Smooth muscle cell (in vitro differentiated cells): ENCODE measurements around the gene TESPA1. TPM values are rescaled to one million over a fixed set of nuclear protein-coding genes. Genes with fewer than 3 reads are reported as not detected.

Experiments
- DNase-seq: peaks from one replicate; lab custom pipeline; 2025; ENCODE audit not compliant: unreplicated experiment; lab: John Stamatoyannopoulos, UW
- H2AFZ ChIP-seq: fragments of 200-600 bp; sonication (generic); 2 replicates; pipeline ENCODE4 v1.6.0; 2016; ENCODE audit warnings: antibody characterized with exemption, low read depth, mild to moderate bottlenecking
- H3F3A ChIP-seq: fragments of 200-600 bp; sonication (generic); 2 replicates; pipeline ENCODE4 v1.6.0; 2017; ENCODE audit warnings: antibody characterized with exemption, low read depth
- H3K27ac ChIP-seq: fragments of 200-600 bp; sonication (generic); 2 replicates; pipeline ENCODE4 v1.5.1; 2016; ENCODE audit warnings: low read depth, mild to moderate bottlenecking
- H3K27me3 ChIP-seq: fragments of 200-600 bp; sonication (generic); 2 replicates; pipeline ENCODE4 v1.6.1; 2016; ENCODE audit warnings: low read depth, mild to moderate bottlenecking
- H3K36me3 ChIP-seq: fragments of 200-600 bp; sonication (generic); 2 replicates; pipeline ENCODE4 v1.5.1; 2016; ENCODE audit warnings: low read depth
- H3K4me1 ChIP-seq: fragments of 200-600 bp; sonication (generic); 2 replicates; pipeline ENCODE4 v1.5.1; 2016; ENCODE audit warnings: low read depth
- H3K4me2 ChIP-seq: fragments of 200-600 bp; sonication (generic); 2 replicates; pipeline ENCODE4 v1.6.0; 2016; ENCODE audit warnings: mild to moderate bottlenecking
- H3K4me3 ChIP-seq: fragments of 200-600 bp; sonication (generic); 2 replicates; pipeline ENCODE4 v1.5.1; 2016; ENCODE audit warnings: mild to moderate bottlenecking
- H3K79me2 ChIP-seq: fragments of 200-600 bp; sonication (generic); 2 replicates; pipeline ENCODE4 v1.6.0; 2016; ENCODE audit warnings: low read depth, mild to moderate bottlenecking
- H3K9ac ChIP-seq: fragments of 200-600 bp; sonication (generic); 2 replicates; pipeline ENCODE4 v1.6.0; 2016; ENCODE audit warnings: low read depth
- H3K9me3 ChIP-seq: fragments of 200-600 bp; sonication (generic); replicated peaks from 2 replicates; pipeline ENCODE4 v1.5.1; 2016; ENCODE audit warnings: low read depth
- H4K20me1 ChIP-seq: fragments of 200-600 bp; sonication (generic); 2 replicates; pipeline ENCODE4 v1.6.0; 2016; ENCODE audit warnings: low read depth
- WGBS: methylation state at CpG from one replicate; pipeline ENCODE4 v1.1.7; 2016; ENCODE audit warnings: low lambda C conversion rate; 5-methylcytosine and 5-hydroxymethylcytosine counted together
- polyA plus RNA-seq: library from polyadenylated mRNA; unstranded; fragments of >200 nt; fragmentation: Nextera tagmentation; extraction: Ambion mirVana; gene quantifications from 2 replicates; pipeline ENCODE4 v1.2.1, GENCODE V29; 2016
- total RNA-seq: library from RNA; depleted of rRNA; stranded (reverse); fragments of >200 nt; gene quantifications from 2 replicates; pipeline ENCODE4 v1.2.3, GENCODE V29; 2014
- TF ChIP-seq, protein P1 (sequence below): fragments of 200-600 bp; sonication (generic); IDR thresholded peaks from 2 replicates; pipeline ENCODE4 v1.5.1; 2017; ENCODE audit warnings: borderline replicate concordance, mild to moderate bottlenecking, antibody characterized with exemption; ENCODE audit not compliant: insufficient read depth, poor library complexity, severe bottlenecking

Gene TESPA1
- total RNA-seq = not detected in 2 replicates
- polyA plus RNA-seq = not detected in 2 replicates

DNA sequence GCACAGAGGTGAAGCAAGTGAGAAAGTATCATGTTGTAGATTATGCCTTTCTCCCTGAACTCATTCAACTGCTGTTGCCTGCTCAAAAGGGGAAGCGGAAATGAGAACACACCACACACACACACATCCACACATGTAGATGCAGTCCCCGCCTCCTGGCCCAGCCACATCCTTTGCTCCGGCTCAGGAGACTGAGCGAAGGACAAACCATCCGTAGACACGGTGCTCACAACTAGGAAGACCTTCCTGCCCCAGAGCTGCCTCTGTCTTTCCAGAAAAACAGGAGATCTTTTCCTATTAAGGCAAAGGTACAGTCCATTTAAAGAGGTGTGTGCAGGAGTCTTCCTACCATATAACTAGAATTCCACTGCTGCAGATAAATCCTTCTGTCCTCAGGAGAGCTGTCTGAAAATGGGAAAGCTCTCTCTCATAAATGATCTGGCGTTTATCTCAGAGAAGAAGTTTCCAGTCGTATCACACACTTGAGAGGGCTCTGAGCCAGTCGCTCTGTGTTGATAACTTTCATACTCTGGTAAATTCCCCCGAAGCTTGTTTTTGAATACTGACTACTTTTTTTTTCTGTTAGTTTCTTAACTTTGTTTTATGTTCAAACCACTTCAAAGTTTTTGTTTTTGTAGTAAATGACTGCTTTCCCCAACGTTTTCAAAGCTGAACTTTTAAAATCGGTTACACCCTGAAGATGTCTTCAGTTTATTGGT is at the start of gene TESPA1:
TSS of gene TESPA1 (minus strand) at position 105 of the 719 bp plus-strand sequence. CDS start 10,200 bp downstream, outside the sequence.
- Histone ChIP-seq H3K27ac (no peak within 1 kb of the TSS), H3K9ac (no peak within 1 kb of the TSS), H3K79me2 (no peaks in the 10 kb centered on the region), H3K4me2 (no peak within 1 kb of the TSS), H2AFZ (no peak within 1 kb of the TSS), H3K36me3 (no peaks in the 10 kb centered on the region), H3K27me3 (no peaks in the 10 kb centered on the region), H3K4me3 (no peak within 1 kb of the TSS), H3F3A (no peaks in the 10 kb centered on the region), H3K9me3 (no peaks in the 10 kb centered on the region), H3K4me1 (no peaks in the 10 kb centered on the region), H4K20me1 (no peaks in the 10 kb centered on the region)
- DNase-seq = no peak
- TF ChIP-seq, protein P1, sequence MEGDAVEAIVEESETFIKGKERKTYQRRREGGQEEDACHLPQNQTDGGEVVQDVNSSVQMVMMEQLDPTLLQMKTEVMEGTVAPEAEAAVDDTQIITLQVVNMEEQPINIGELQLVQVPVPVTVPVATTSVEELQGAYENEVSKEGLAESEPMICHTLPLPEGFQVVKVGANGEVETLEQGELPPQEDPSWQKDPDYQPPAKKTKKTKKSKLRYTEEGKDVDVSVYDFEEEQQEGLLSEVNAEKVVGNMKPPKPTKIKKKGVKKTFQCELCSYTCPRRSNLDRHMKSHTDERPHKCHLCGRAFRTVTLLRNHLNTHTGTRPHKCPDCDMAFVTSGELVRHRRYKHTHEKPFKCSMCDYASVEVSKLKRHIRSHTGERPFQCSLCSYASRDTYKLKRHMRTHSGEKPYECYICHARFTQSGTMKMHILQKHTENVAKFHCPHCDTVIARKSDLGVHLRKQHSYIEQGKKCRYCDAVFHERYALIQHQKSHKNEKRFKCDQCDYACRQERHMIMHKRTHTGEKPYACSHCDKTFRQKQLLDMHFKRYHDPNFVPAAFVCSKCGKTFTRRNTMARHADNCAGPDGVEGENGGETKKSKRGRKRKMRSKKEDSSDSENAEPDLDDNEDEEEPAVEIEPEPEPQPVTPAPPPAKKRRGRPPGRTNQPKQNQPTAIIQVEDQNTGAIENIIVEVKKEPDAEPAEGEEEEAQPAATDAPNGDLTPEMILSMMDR = no peak
- 75% methylated on average over 12 of the region's 12 CpGs for WGBS

DNA sequence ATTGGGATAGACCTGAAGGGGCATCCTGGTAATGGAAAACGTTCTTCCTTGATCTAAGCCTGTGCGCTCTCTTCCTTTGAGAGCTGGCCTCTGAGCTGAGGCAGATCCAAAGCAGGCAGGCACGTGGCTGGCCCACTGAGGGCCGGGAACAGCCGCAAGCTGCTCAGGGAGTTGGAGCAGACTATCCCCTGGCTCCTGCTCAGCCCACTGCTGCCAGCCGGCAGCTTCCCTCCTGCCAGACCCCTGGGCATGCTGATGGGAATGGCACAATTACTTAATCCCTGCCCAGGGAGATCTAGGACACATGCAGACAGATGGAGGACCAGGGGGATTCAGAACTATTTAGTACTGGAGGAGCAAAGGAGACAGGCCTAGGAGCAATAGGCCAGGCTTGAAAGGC is 49.7 kb upstream of the TESPA1 start:
- Histone ChIP-seq H3K9ac (no peak overlapping the region), H3K4me3 (no peak overlapping the region), H3K36me3 (no peaks in the 10 kb centered on the region), H2AFZ (no peak overlapping the region), H3F3A (no peaks in the 10 kb centered on the region), H3K79me2 (no peaks in the 10 kb centered on the region), H3K27ac (no peak overlapping the region), H3K4me2 (no peak overlapping the region), H3K27me3 (peaks cover 12% of the 10 kb centered on the region), H4K20me1 (no peaks in the 10 kb centered on the region), H3K9me3 (no peaks in the 10 kb centered on the region), H3K4me1 (peaks cover 1% of the 10 kb centered on the region)
- TF ChIP-seq, protein P1 = no peak
- DNase-seq = no peak
- WGBS = 77% methylated on average over 6 of the region's 6 CpGs

DNA sequence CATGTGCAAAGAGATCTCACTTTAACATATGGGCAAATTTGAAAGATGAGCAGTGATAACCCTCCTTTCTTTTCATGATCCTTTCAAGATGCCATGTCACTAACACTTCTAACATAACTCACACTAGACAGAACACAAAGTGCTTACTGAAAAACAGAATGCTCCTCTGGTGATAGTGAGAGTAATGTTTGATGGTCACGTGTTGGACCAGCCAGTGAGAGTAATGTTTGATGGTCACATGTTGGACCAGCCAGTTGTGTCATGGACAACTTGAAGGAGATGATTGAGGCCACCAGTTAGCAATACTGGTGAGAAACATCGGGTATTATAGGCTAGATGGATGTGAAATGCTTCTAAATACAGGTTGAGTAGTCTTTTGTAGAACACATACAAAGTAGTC is 40.9 kb upstream of the TESPA1 start:
- Histone ChIP-seq H3K4me3 (no peak overlapping the region), H3K27me3 (peaks cover 12% of the 10 kb centered on the region), H3K27ac (no peak overlapping the region), H3K36me3 (no peaks in the 10 kb centered on the region), H3K9me3 (no peaks in the 10 kb centered on the region), H3K9ac (no peak overlapping the region), H3K4me1 (no peaks in the 10 kb centered on the region), H3F3A (no peaks in the 10 kb centered on the region), H4K20me1 (no peaks in the 10 kb centered on the region), H3K79me2 (no peaks in the 10 kb centered on the region), H2AFZ (no peak overlapping the region), H3K4me2 (no peak overlapping the region)
- DNase-seq = no peak
- WGBS = 88% methylated on average over 2 of the region's 2 CpGs
- TF ChIP-seq, protein P1 = no peak

GRCh38 chr12:55024575-55024974 is 40.0 kb upstream of the TESPA1 start:
- 61% methylated on average over 2 of the region's 2 CpGs for WGBS

More at GRCh38 chr12:55024575-55024974, 40.0 kb upstream of the TESPA1 start:
- H3K79me2 ChIP-seq = no peaks in the 10 kb centered on the region
- H3K4me2 ChIP-seq = no peak overlapping the region
- no peaks in the 10 kb centered on the region for H3K9me3 ChIP-seq
- H2AFZ ChIP-seq = no peak overlapping the region
- H4K20me1 ChIP-seq = no peaks in the 10 kb centered on the region
- H3K4me3 ChIP-seq = no peak overlapping the region
- no peaks in the 10 kb centered on the region for H3K36me3 ChIP-seq
- no peak overlapping the region for H3K27ac ChIP-seq
- H3K27me3 ChIP-seq = peaks cover 7% of the 10 kb centered on the region
- TF ChIP-seq, protein P1 = no peak
- DNase-seq = no peak
- H3K4me1 ChIP-seq = no peaks in the 10 kb centered on the region
- H3K9ac ChIP-seq = no peak overlapping the region
- no peaks in the 10 kb centered on the region for H3F3A ChIP-seq
